ENCODE results near the gene TLL2.

Gene TLL2

DNA sequence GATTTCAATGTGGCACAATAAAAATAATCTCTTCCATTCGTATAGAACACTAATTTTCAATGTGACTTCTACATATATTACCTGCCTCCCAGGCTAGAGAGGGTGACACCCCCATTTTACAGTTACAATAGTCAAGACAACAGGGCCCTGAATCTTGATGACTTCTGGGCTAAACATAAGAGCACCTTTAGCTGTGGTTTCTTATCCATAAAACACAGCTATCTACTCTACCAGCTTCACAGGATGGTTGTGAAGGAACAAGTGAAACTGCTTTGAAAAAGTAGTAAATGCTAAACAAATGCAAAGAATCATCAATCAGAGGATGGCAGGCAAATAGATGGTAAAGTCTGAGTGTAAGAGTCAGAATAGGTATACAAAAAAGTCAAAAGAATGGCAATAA lies 3.6 kb upstream of the TLL2 start:
- no peaks in the 10 kb centered on the region; the same call in 1 of the 2 replicates for H3K4me1 ChIP-seq (ENCODE audit: insufficient read depth, low read length)
- no peak overlapping the region for H3K9ac ChIP-seq (ENCODE audit: low read depth, low read length)
- no peaks in the 10 kb centered on the region for H3K36me3 ChIP-seq (ENCODE audit: insufficient read depth, low read length)
- no peaks in the 10 kb centered on the region for H3K9me3 ChIP-seq (ENCODE audit: control insufficient read depth, insufficient read depth, low read length)

DNA sequence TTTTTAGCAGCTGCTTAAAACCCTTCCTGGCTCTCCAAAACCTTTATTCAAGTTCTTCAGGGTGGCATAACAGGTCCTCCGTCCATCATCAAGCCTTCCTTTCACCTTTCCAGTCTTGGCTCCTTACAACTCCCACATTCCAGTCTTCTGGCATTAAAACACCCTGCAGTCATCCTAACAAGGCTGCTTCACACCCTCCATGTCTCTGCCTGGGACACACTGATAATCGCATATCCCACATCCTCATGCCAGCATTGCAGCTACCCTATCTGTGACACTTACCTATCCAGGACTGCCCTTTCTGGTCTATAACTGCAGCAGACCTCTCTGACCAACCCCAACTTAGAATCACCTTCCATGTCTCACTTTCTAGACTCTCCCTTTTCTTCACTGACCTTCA lies 2.6 kb upstream of the TLL2 start:
- no peaks in the 10 kb centered on the region for H3K36me3 ChIP-seq (ENCODE audit: insufficient read depth, low read length)
- no peak overlapping the region for H3K9ac ChIP-seq (ENCODE audit: low read depth, low read length)
- no peaks in the 10 kb centered on the region for H3K9me3 ChIP-seq (ENCODE audit: control insufficient read depth, insufficient read depth, low read length)
- H3K4me1 ChIP-seq (ENCODE audit: insufficient read depth, low read length): peaks cover 9% of the 10 kb centered on the region; the same call in 1 of the 2 replicates

- Histone ChIP-seq H3K4me1 (ENCODE audit: insufficient read depth, low read length) (peaks cover 29% of the 10 kb centered on the region), H3K9me3 (ENCODE audit: control insufficient read depth, insufficient read depth, low read length) (no peaks in the 10 kb centered on the region), H3K9ac (ENCODE audit: low read depth, low read length) (peak overlapping the region; percentile 60), H3K36me3 (ENCODE audit: insufficient read depth, low read length) (no peaks in the 10 kb centered on the region)
Observed at GRCh38 chr10:96513305-96513697, 425 bp downstream of the TLL2 start.

DNA sequence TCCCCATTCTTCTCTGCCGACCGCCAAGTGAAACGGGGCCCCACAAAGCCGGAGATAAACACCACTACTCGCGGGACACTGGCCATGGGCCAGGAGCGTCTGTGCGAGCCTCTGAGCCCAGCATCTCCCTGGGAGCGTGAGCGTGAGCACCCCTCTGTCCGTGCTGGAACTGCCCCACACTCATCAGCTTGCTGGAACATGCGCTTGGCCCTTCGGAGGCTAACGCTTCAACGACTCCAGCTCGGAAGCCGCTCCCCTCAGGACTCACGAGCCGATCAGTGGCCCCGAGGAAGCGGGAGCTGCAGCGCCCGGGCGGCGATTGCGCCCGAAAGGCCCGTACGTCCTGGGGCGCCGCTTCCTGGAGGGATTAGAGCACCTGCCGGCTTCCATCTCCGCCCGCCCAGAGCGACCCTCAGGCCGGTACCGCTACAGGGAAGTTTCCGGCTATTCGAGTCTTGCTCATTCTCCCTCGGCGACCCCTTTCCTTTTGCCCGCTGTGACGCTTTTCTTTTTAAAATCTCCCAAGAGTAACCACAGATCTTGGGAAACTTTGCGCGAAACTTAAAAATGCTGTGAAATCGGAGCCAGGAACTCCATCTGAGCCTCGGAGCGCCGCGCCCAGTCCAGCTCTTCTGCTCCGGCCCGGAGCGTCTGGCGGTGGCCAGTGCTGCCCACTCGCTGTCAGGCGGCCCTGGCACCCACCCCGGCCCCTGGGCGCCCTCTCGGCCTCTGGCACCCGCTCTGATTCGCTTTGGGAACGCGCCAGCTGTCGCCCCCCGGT lies 1.0 kb downstream of the TLL2 start:
- Histone ChIP-seq H3K4me1 (ENCODE audit: insufficient read depth, low read length) (peaks cover 29% of the 10 kb centered on the region), H3K36me3 (ENCODE audit: insufficient read depth, low read length) (no peaks in the 10 kb centered on the region), H3K9me3 (ENCODE audit: control insufficient read depth, insufficient read depth, low read length) (no peaks in the 10 kb centered on the region), H3K9ac (ENCODE audit: low read depth, low read length) (peak overlapping the region; percentile 60)

DNA sequence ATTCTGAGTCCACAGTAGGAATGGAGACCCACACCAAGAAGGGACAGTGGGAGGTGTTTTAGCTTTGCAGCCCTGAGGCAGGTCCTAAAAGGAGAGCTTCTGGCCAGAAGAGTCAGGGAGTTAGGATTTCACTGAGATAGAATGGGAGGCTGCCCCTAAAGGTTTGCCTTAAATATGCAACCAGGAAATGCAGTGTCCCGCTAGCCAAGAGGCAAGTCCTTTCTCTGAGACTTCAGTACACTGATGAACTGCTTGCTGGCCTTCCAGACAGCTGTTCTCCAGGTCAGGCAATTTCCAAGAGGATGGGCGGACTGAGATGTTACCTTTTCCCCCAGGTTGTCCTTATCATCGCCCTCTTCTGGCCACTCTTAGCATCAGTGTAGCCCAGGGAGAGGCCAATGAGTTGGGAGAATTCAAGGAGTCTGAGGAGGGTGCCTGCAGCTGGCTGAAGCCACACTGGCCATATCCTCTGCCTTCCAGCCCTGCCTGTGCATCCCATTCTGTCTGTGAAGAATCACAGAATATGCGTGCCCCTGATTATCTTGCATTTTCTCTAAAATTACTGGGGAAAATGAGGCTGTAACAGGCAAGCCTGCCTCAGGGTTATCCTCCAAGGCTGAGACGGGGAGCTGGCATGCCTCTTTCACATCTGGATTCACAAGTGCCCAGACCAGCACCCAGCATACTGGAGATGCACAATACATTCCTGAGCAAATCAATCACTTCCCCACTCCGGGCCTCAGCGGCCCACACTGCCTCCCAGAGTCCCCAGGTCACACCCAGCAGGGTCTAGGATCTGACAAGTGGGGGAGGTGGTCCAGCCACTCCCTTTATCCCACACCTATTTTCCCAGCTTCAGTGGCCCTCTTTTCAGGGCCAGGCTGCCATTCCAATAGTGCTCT lies 2.4 kb downstream of the TLL2 start:
- Histone ChIP-seq H3K4me1 (ENCODE audit: insufficient read depth, low read length) (peaks cover 29% of the 10 kb centered on the region), H3K36me3 (ENCODE audit: insufficient read depth, low read length) (no peaks in the 10 kb centered on the region), H3K9me3 (ENCODE audit: control insufficient read depth, insufficient read depth, low read length) (no peaks in the 10 kb centered on the region), H3K9ac (ENCODE audit: low read depth, low read length) (no peak overlapping the region)

DNA sequence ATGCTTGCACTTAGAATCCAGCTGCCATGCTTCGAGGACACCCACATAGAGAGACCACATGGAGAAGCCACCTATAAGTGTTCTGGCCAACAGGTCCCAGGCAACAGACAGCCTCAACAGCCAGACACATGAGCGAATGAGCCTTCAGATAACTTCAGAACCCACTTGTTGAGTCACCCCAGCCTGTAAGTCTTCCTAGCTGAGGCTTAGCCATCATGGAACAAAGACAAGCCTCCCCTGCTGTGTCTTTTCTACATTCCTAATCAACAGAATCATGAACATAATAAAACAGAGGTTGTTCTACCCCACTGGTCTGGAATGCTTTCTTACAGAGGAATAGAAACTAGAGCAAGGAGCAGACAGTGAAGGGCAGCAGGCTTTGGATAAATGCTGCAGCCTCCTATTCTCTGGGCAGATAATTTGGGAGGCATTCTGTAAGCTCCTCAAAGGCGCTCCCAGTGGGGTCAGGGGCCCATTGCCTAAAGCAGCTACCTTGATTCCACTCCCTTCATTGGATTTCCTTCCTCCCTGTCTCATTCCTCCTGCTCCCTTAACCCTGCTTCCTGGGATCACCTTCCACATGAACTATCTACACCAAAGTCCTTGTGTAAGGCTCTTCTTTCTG lies 4.6 kb downstream of the TLL2 start:
- Histone ChIP-seq H3K36me3 (ENCODE audit: insufficient read depth, low read length) (no peaks in the 10 kb centered on the region), H3K9ac (ENCODE audit: low read depth, low read length) (no peak overlapping the region), H3K9me3 (ENCODE audit: control insufficient read depth, insufficient read depth, low read length) (no peaks in the 10 kb centered on the region), H3K4me1 (ENCODE audit: insufficient read depth, low read length) (peaks cover 29% of the 10 kb centered on the region)

DNA sequence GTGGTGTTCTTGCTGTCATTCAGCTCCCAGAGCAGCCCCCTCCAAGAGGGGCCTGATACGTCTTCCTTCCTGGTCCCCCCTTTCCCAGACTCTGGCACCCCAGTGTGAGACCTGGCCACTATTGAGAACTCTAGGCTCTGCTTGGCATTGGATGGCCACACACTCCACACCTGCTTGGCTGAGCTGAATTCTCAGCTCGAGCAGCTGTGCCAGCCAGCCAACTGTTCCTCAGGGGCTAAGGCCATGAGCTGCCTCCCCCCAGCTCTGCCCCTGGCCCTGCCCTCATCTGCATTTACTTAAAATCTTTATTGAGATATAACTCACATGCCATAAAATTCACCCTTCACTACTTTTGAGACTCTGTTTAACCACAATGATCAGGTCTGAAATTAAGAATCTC lies 6.7 kb downstream of the TLL2 start:
- H3K36me3 ChIP-seq (ENCODE audit: insufficient read depth, low read length): no peaks in the 10 kb centered on the region
- no peak overlapping the region for H3K9ac ChIP-seq (ENCODE audit: low read depth, low read length)
- H3K9me3 ChIP-seq (ENCODE audit: control insufficient read depth, insufficient read depth, low read length): no peaks in the 10 kb centered on the region
- H3K4me1 ChIP-seq (ENCODE audit: insufficient read depth, low read length): peaks cover 27% of the 10 kb centered on the region

DNA sequence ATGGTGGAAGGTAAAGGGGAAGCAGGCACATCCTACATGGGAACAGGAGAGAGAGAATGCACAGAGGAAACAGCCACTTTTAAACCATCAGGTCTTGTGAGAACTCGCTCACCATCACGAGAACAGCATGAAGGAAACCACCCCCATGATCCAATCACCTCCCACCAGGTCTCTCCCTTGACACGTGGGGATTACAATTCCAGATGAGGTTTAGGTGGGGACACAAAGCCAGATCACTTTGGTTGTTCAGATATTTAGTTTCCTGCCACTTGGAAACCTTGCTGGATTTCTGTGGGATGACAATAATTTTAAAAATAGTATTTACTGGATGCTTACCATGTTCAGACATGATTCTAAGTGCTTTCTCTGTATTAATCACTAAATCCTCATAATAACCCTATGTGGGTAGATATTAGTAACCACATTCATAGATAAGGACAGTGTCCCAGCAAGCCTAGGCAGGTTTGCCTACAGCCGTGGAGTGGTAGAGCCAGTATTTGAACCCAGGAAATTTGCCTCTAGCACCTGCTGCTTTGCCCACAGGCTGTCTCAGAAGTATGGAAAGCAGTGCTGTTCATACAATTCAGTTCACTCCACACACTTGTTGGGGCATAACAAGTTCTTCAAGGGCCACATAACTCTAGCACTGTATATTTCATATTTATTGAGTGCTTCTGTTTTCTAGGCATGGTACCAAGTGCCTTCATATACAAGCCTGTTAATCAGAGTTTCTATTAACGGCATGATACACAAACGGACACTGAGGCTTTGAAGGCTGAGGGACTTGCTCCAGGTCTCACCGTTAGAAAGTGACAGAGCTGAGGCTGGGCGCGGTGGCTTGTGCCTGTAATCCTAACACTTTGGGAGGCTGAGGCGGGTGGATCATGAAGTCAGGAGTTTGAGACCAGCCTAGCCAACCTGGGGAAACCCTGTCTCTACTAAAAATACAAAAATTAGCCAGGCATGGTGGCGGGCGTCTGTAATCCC lies 8.3 kb downstream of the TLL2 start:
- Histone ChIP-seq H3K9me3 (ENCODE audit: control insufficient read depth, insufficient read depth, low read length) (no peaks in the 10 kb centered on the region), H3K9ac (ENCODE audit: low read depth, low read length) (no peak overlapping the region)

DNA sequence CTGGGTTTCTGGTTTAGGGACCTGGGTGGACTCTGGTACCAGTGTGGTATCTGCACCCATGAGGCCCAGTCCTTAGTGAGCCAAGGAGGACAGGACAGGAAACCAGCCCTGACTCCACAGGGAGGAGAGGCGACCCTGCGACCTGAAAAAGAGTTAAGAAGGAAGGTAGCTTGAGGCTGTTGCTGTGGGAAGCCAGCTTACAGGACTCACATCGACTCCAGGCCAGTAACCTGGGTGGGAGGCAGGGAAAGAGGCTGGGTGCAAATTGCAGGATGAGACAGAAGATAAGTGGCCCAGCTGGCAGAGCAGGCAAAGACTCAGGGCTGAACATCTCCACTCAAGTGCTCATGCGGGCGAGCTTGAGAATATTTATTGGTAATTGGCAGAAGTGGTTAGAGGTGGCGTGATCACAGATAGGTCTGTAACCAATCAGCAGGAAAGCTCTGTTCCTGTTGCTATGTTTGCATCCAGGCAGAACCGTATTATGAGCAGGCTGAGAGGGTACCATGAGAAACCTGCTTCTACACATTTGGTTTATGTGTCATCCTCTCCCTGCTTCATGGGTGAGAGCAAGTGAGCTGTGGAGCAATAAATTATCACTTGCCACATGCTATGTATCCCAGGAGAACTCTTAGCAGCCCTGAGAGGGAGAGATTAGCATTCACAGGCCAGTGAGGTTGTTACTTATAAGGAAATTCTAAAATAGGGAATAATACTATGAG lies 11.0 kb downstream of the TLL2 start:
- no peaks in the 10 kb centered on the region for H3K36me3 ChIP-seq (ENCODE audit: insufficient read depth, low read length)
- no peak overlapping the region for H3K9ac ChIP-seq (ENCODE audit: low read depth, low read length)
- peaks cover 7% of the 10 kb centered on the region; the same call in 1 of the 2 replicates for H3K4me1 ChIP-seq (ENCODE audit: insufficient read depth, low read length)
- H3K9me3 ChIP-seq (ENCODE audit: control insufficient read depth, insufficient read depth, low read length): no peaks in the 10 kb centered on the region

More for the DNA sequence above, 8.3 kb downstream of the TLL2 start:
- peaks cover 16% of the 10 kb centered on the region for H3K4me1 ChIP-seq (ENCODE audit: insufficient read depth, low read length)
- no peaks in the 10 kb centered on the region for H3K36me3 ChIP-seq (ENCODE audit: insufficient read depth, low read length)

DNA sequence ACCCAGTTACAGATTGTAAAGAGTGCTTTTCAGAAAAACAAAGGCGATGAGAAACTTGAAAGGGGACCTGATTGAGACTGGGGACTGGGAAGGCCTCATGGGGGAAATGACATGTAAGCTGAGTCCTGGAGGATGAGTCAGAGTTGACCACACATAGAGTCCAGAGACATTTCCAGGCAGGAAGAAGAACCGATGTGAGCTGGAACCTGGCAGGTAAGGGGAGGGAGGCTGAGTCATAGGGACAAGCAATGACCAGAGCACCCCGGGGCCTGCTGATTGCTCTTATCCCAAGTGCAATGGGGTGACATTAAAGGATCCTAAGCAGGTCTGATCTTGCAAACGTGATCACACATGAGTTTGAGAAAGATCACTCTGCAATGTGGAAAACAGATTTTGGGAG lies 11.7 kb downstream of the TLL2 start:
- Histone ChIP-seq H3K4me1 (ENCODE audit: insufficient read depth, low read length) (peaks cover 7% of the 10 kb centered on the region; the same call in 1 of the 2 replicates), H3K9ac (ENCODE audit: low read depth, low read length) (no peak overlapping the region), H3K36me3 (ENCODE audit: insufficient read depth, low read length) (no peaks in the 10 kb centered on the region), H3K9me3 (ENCODE audit: control insufficient read depth, insufficient read depth, low read length) (no peaks in the 10 kb centered on the region)

DNA sequence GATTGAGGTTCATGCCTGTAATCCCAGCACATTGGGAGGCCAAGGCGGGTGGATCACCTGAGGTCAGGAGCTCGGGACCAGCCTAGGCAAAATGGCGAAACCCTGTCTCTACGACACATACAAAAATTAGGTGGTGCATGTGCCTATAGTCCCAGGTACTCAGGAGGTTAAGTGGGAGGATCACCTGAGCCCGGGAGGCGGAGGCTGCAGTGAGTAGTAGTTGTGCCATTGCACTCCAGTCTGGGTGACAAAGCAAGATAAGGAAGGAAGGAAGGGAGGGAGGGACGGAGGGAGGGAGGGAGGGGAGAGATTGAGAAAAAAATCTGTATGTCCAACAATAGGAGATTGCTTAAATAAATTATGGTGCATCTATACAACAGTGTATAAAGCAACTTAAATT lies 13.2 kb downstream of the TLL2 start:
- no peak overlapping the region for H3K9ac ChIP-seq (ENCODE audit: low read depth, low read length)
- H3K36me3 ChIP-seq (ENCODE audit: insufficient read depth, low read length): no peaks in the 10 kb centered on the region
- H3K9me3 ChIP-seq (ENCODE audit: control insufficient read depth, insufficient read depth, low read length): no peaks in the 10 kb centered on the region
- peaks cover 7% of the 10 kb centered on the region; the same call in 1 of the 2 replicates for H3K4me1 ChIP-seq (ENCODE audit: insufficient read depth, low read length)

- peaks cover 7% of the 10 kb centered on the region; the same call in 1 of the 2 replicates for H3K4me1 ChIP-seq (ENCODE audit: insufficient read depth, low read length)
- H3K36me3 ChIP-seq (ENCODE audit: insufficient read depth, low read length): no peaks in the 10 kb centered on the region
- no peak overlapping the region for H3K9ac ChIP-seq (ENCODE audit: low read depth, low read length)
- H3K9me3 ChIP-seq (ENCODE audit: control insufficient read depth, insufficient read depth, low read length): no peaks in the 10 kb centered on the region
Observed at GRCh38 chr10:96500050-96500449, 13.7 kb downstream of the TLL2 start.

GRCh38 chr10:96497391-96497790 lies 16.3 kb downstream of the TLL2 start:
- no peaks in the 10 kb centered on the region for H3K9me3 ChIP-seq (ENCODE audit: control insufficient read depth, insufficient read depth, low read length)

More at GRCh38 chr10:96497391-96497790, 16.3 kb downstream of the TLL2 start:
- H3K4me1 ChIP-seq (ENCODE audit: insufficient read depth, low read length): peaks cover 7% of the 10 kb centered on the region; the same call in 1 of the 2 replicates
- no peak overlapping the region for H3K9ac ChIP-seq (ENCODE audit: low read depth, low read length)
- no peaks in the 10 kb centered on the region for H3K36me3 ChIP-seq (ENCODE audit: insufficient read depth, low read length)
